OCI-LY3 (cell line): Measurements from ENCODE around the gene NPB.

ENCODE experiments used
- EZH2phosphoT487 ChIP-seq: fragments of 200-600 bp; shearing (Covaris generic); IDR thresholded peaks from 2 replicates; pipeline ENCODE4 v1.6.1; 2018; ENCODE audit warnings: antibody characterized with exemption, mixed run types, low read depth
- TF ChIP-seq, protein P1 (sequence below): fragments of 200-600, 300-600 bp; sonication (generic); IDR thresholded peaks from 2 replicates; pipeline ENCODE4 v1.5.1; 2014; ENCODE audit warnings: antibody characterized with exemption, low read length, low read depth

DNA sequence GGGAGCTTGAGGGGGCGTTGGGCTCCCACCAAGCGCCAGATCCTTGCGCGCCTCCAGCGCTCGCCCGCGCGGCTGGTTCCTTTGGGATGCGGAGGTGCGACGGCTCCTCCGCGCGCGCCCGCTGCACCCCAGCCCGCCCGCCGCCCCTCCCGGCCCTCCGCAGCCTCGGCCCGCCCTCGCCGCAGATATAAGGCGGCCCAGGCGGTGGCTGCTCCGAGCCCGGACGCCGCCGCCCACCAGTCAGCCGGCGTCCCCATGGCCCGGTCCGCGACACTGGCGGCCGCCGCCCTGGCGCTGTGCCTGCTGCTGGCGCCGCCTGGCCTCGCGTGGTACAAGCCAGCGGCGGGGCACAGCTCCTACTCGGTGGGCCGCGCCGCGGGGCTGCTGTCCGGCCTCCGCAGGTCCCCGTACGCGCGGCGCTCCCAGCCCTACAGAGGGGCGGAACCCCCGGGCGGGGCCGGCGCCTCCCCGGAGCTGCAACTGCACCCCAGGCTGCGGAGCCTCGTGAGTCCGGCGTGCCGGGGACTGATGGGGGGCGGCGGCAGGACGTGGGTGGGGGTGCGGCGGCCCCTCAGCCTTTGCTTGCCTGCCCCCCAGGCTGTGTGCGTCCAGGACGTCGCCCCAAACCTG lies at the start of gene NPB:
- TF ChIP-seq EZH2phosphoT487, result no peak
- TF ChIP-seq, protein P1, sequence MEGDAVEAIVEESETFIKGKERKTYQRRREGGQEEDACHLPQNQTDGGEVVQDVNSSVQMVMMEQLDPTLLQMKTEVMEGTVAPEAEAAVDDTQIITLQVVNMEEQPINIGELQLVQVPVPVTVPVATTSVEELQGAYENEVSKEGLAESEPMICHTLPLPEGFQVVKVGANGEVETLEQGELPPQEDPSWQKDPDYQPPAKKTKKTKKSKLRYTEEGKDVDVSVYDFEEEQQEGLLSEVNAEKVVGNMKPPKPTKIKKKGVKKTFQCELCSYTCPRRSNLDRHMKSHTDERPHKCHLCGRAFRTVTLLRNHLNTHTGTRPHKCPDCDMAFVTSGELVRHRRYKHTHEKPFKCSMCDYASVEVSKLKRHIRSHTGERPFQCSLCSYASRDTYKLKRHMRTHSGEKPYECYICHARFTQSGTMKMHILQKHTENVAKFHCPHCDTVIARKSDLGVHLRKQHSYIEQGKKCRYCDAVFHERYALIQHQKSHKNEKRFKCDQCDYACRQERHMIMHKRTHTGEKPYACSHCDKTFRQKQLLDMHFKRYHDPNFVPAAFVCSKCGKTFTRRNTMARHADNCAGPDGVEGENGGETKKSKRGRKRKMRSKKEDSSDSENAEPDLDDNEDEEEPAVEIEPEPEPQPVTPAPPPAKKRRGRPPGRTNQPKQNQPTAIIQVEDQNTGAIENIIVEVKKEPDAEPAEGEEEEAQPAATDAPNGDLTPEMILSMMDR, result no peak
